A549 (cell line): ENCODE results near the gene GNB1L.

Experiments used
- CHD2 ChIP-seq: fragments of 150-350 bp; IDR thresholded peaks from 2 replicates; pipeline ENCODE4 v1.6.1; 2014; ENCODE audit warnings: low read length; ENCODE audit not compliant: partially characterized antibody
- CTCF ChIP-seq: fragments of >200 bp; sonication (Bioruptor Twin); formaldehyde crosslinking; IDR thresholded peaks from 3 replicates; pipeline ENCODE4 v1.5.1; 2016
- EP300 ChIP-seq, 2 experiments: fragments of >200 bp; sonication (Bioruptor Twin); formaldehyde crosslinking; IDR thresholded peaks; 2 replicates in 1 of 2; 3 replicates in 1 of 2; pipeline ENCODE4 v1.6.1; 2016 to 2017
- PHF8 ChIP-seq: fragments of 200-600 bp; sonication (generic); IDR thresholded peaks from 2 replicates; pipeline ENCODE4 v1.6.1; 2016; ENCODE audit warnings: low read depth, mild to moderate bottlenecking, antibody characterized with exemption, moderate library complexity, borderline replicate concordance
- RNF2 ChIP-seq: fragments of 200-600 bp; sonication (generic); IDR thresholded peaks from 2 replicates; pipeline ENCODE4 v1.6.1; 2016; ENCODE audit warnings: low read depth, mild to moderate bottlenecking, antibody characterized with exemption, moderate library complexity, borderline replicate concordance
- SMC3 ChIP-seq: fragments of >200 bp; sonication (Bioruptor Twin); formaldehyde crosslinking; IDR thresholded peaks from 3 replicates; pipeline ENCODE4 v1.6.1; 2018; ENCODE audit warnings: inconsistent platforms

DNA sequence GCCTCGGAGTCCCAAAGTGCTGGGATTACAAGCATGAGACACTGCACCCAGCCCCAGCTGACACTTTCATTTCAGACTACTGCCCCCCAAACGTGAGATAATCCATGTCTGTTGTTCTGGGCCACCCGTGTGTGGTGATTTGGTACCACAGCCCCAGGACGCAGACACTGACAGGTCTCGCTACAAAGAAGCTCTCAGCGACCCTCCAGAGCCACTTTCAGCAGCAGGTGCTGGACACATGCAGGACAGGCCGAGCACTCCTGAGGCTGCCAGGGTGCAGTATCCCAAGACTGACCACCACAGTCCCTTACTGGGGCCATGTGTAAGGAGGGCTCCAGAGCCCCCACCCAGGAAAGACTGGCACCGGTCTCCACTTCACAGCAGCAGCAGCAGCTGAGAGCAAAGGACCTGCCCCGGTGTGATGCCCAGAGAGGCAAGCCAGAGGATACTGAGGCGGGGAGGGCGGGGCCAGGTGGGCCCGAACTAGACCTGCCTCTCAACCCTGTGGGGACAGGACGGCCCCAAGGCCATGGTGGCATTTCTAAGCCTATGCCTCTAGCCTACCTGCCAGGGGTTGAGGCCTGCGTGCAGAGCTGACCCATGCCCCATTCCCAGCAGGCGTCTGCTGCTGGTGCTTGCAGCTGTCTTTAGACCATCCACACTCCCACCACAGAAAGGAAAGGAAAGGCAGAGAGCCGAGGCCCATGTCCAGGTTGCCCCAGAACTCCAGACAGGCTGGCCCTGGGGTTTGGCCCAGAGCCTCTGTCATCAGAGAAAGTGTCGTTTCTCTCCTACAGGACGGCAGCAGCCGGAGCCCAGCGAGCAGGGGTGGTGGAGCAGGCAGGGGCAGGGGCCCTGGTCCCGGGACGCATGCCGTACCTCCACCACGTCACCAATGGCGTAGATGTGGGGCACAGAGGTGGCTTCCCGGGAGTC lies 28.0 kb upstream of the GNB1L start:
- no peak for TF ChIP-seq EP300 (IDR thresholded peaks at IDR 0.05)
- TF ChIP-seq RNF2 = no peak
- TF ChIP-seq CTCF = no peak
- TF ChIP-seq CHD2 = no peak
- no peak for TF ChIP-seq SMC3
- no peak for TF ChIP-seq PHF8
